Keratinocyte (primary cell): ENCODE data around the gene DOCK3. TPM values are rescaled to one million over a fixed set of nuclear protein-coding genes. Genes with fewer than 3 reads are reported as not detected.
"Not testable (repeated sequence)": the region's sequence is repeated elsewhere in the genome, so short reads cannot be mapped to it uniquely, and the experiment has no call there.

ENCODE experiments used
- DNase-seq: peaks from one replicate; pipeline ENCODE4 v3.0.0-alpha.2; 2011; ENCODE audit warnings: low read depth, missing footprints, low spot score
- FAIRE-seq: peaks from 2 replicates; lab custom pipeline; 2011; peaks lifted over from hg19 to GRCh38; lab: Jason Lieb, UNC
- H2AFZ ChIP-seq: 2 replicates; pipeline ENCODE4 v1.6.0; 2012; ENCODE audit warnings: low read length, control low read depth, inconsistent platforms; ENCODE audit not compliant: control insufficient read depth
- H3K27ac ChIP-seq: 2 replicates; pipeline ENCODE4 v1.5.1; 2011; ENCODE audit warnings: low read length; ENCODE audit not compliant: control insufficient read depth, insufficient read depth
- H3K27me3 ChIP-seq: 3 replicates; pipeline ENCODE4 v1.6.0; 2011; ENCODE audit warnings: low read length; ENCODE audit not compliant: control insufficient read depth, insufficient read depth; ENCODE audit errors: extremely low read depth
- H3K36me3 ChIP-seq, 2 experiments: 2 replicates in 1 of 2; 3 replicates in 1 of 2; pipeline ENCODE4 v1.5.1; 2011; ENCODE audit warnings: low read length in 2 of 2, mild to moderate bottlenecking in 1 of 2; ENCODE audit not compliant: control insufficient read depth in 2 of 2, insufficient read depth in 2 of 2; ENCODE audit errors: extremely low read depth in 1 of 2
- H3K4me1 ChIP-seq: 3 replicates; pipeline ENCODE4 v1.5.1; 2011; ENCODE audit warnings: low read length; ENCODE audit not compliant: control insufficient read depth, insufficient read depth; ENCODE audit errors: extremely low read depth
- H3K4me2 ChIP-seq: 3 replicates; pipeline ENCODE4 v1.6.0; 2011; ENCODE audit warnings: low read depth, low read length; ENCODE audit not compliant: control insufficient read depth, insufficient read depth; ENCODE audit errors: extremely low read depth
- H3K4me3 ChIP-seq, 3 experiments: fragments of 200-600 bp in 1 of 3; sonication (generic) in 1 of 3; 2 replicates in 2 of 3; 3 replicates in 1 of 3; pipeline ENCODE4 v1.5.1; 2011 to 2016; ENCODE audit warnings: low read length in 3 of 3, mild to moderate bottlenecking in 3 of 3, control low read depth in 2 of 3, inconsistent platforms in 1 of 3, low read depth in 1 of 3, mixed read lengths in 1 of 3, mixed run types in 1 of 3, moderate library complexity in 1 of 3; ENCODE audit not compliant: control insufficient read depth in 2 of 3, insufficient read depth in 2 of 3; ENCODE audit errors: extremely low read depth in 1 of 3
- H3K79me2 ChIP-seq: 2 replicates; pipeline ENCODE4 v1.6.0; 2012; ENCODE audit warnings: low read length; ENCODE audit not compliant: control insufficient read depth, insufficient read depth
- H3K9ac ChIP-seq: 3 replicates; pipeline ENCODE4 v1.6.0; 2011; ENCODE audit warnings: low read length; ENCODE audit not compliant: control insufficient read depth, insufficient read depth; ENCODE audit errors: extremely low read depth
- H3K9me1 ChIP-seq: 3 replicates; pipeline ENCODE4 v1.6.0; 2011; ENCODE audit warnings: low read length; ENCODE audit not compliant: control insufficient read depth, insufficient read depth; ENCODE audit errors: extremely low read depth
- H3K9me3 ChIP-seq: 2 replicates; pipeline ENCODE4 v1.5.1; 2012; ENCODE audit warnings: low read depth, low read length; ENCODE audit not compliant: control insufficient read depth
- H4K20me1 ChIP-seq: 3 replicates; pipeline ENCODE4 v1.6.0; 2011; ENCODE audit warnings: low read length; ENCODE audit not compliant: control insufficient read depth, insufficient read depth; ENCODE audit errors: extremely low read depth
- CTCF ChIP-seq, 3 experiments: IDR thresholded peaks in 1 of 3; conservative IDR thresholded peaks in 1 of 3; optimal IDR thresholded peaks in 1 of 3; 2 replicates in 2 of 3; 3 replicates in 1 of 3; pipeline versions ENCODE3 to v1.5.1; 2011; ENCODE audit warnings: low read length in 3 of 3, mild to moderate bottlenecking in 3 of 3, moderate library complexity in 2 of 3, control low read depth in 1 of 3, inconsistent platforms in 1 of 3; ENCODE audit not compliant: insufficient read depth in 2 of 3; ENCODE audit errors: extremely low read depth in 1 of 3
- EZH2 ChIP-seq: IDR thresholded peaks from one replicate; pipeline ENCODE4 v1.6.1; 2012; ENCODE audit warnings: inconsistent platforms, mild to moderate bottlenecking, low read length, moderate library complexity
- dilution Hi-C: fragments of 300-500 bp; cut with MboI; formaldehyde crosslinking; loops from one replicate; pipeline ENCODE4 v1.7.0; 2020; ENCODE audit warnings: low sequenced_read_pairs; ENCODE audit not compliant: extremely low pct_ligation_motif_present
- polyA plus RNA-seq, 5 experiments: library from polyadenylated mRNA; depleted of rRNA in 3 of 5; stranded (reverse) in 3 of 5; stranded (forward) in 1 of 5; unstranded in 1 of 5; fragments of >200 nt; gene quantifications; 1 replicate in 1 of 5; 2 replicates in 3 of 5; 3 replicates in 1 of 5; pipeline versions ENCODE4 v1.2.1 to v1.2.3, GENCODE V29; 2011 to 2012; ENCODE audit warnings: missing spikeins in 2 of 5, low read depth in 1 of 5, low replicate concordance in 1 of 5

Gene DOCK3
- polyA plus RNA-seq, 1 donor (not counting 4 experiments of a cell fraction or from before 2014, with no cell fraction given) = 0.10 TPM

DNA sequence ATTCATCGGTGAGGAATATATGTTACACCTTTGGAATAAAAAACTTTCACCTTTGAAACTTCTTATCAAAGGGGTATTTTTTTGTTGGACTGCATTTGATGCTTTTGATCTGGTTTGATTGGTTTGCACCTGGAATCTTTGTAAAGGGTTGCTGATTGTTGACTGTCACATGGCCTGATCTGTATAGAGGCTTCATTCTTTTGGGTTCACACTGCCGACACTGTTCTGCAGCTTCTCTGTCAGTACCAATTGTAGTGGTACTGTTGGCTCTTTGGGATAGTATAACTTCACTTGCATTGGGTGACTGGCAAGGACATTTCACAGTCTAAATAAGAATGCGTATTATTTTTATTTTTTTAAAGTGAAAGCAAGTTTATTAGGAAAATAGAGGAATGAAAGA, 155.7 kb downstream of the DOCK3 start:
- Histone ChIP-seq H3K9me3 (no peaks in the 10 kb centered on the region), H3K79me2 (no peaks in the 10 kb centered on the region), H3K4me2 (no peak overlapping the region), H3K4me1 (no peaks in the 10 kb centered on the region), H3K9ac (no peak overlapping the region), H4K20me1 (no peaks in the 10 kb centered on the region), H3K36me3 (no peaks in the 10 kb centered on the region), H3K27ac (no peak overlapping the region), H2AFZ (no peak overlapping the region), H3K27me3 (no peaks in the 10 kb centered on the region), H3K9me1 (no peaks in the 10 kb centered on the region), H3K4me3 (no peak overlapping the region)
- DNase-seq (no peak), FAIRE-seq (no peak)
- TF ChIP-seq CTCF (optimal IDR thresholded peaks at IDR 0.05 in 1 of 3, IDR thresholded peaks at IDR 0.05 in 1 of 3, conservative IDR thresholded peaks at IDR 0.05 in 1 of 3; ENCODE audit: extremely low read depth in 1 of 3, insufficient read depth in 2 of 3, low read length in 3 of 3) = no peak
- TF ChIP-seq EZH2 = no peak
- dilution Hi-C loops = no loop called here

DNA sequence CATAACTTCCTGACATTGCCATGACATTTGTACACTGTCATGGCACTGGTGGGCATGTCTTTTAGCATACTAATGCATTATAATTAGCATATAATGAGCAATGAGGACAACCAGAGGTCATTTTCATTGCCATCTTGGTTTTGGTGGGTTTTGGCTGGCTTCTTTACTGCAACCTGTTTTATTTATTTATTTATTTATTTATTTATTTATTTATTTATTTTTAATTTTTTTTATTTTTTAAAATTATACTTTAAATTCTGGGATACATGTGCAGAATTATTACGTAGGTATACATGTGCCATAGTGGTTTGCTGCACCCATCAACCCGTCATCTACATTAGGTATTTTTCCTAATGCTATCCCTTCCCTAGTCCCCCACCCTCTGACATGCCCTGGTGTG, 156.3 kb downstream of the DOCK3 start:
- not testable (repeated sequence) for H2AFZ ChIP-seq, H3K9me3 ChIP-seq

GRCh38 chr3:50840983-50841489, 166.3 kb downstream of the DOCK3 start:
- Histone ChIP-seq H3K4me3 (no peak overlapping the region), H3K36me3 (no peaks in the 10 kb centered on the region), H3K79me2 (no peaks in the 10 kb centered on the region), H3K9me1 (no peaks in the 10 kb centered on the region), H4K20me1 (no peaks in the 10 kb centered on the region), H3K9me3 (no peaks in the 10 kb centered on the region), H3K4me2 (no peak overlapping the region), H3K27ac (no peak overlapping the region), H3K4me1 (no peaks in the 10 kb centered on the region), H3K27me3 (peaks cover 2% of the 10 kb centered on the region), H2AFZ (no peak overlapping the region), H3K9ac (no peak overlapping the region)
- no peak for TF ChIP-seq EZH2
- TF ChIP-seq CTCF (optimal IDR thresholded peaks at IDR 0.05 in 1 of 3, IDR thresholded peaks at IDR 0.05 in 1 of 3, conservative IDR thresholded peaks at IDR 0.05 in 1 of 3; ENCODE audit: extremely low read depth in 1 of 3, insufficient read depth in 2 of 3, low read length in 3 of 3) = no peak
- DNase-seq (no peak), FAIRE-seq (no peak)
- dilution Hi-C loops = no loop called here

More for the DNA sequence above, 156.3 kb downstream of the DOCK3 start:
- H4K20me1 ChIP-seq, dilution Hi-C loops, H3K36me3 ChIP-seq, H3K27ac ChIP-seq, H3K4me2 ChIP-seq, H3K9ac ChIP-seq, H3K4me3 ChIP-seq, H3K27me3 ChIP-seq, H3K4me1 ChIP-seq, H3K79me2 ChIP-seq, DNase-seq, H3K9me1 ChIP-seq, FAIRE-seq: not testable (repeated sequence)
